Erythroblast (primary cell): Measurements from ENCODE around the gene TICRR.

ENCODE experiments used
- GATA1 ChIP-seq: IDR thresholded peaks from 2 replicates; pipeline ENCODE4 v1.6.1; 2011; ENCODE audit warnings: low read depth, mild to moderate bottlenecking, control low read depth, low read length, moderate library complexity
- POLR2A ChIP-seq: IDR thresholded peaks from 2 replicates; pipeline ENCODE4 v1.6.1; 2011; ENCODE audit warnings: mild to moderate bottlenecking, low read length

GRCh38 chr15:89616228-89616627 lies 41.0 kb downstream of the TICRR start:
- no peak for TF ChIP-seq POLR2A
- no peak for TF ChIP-seq GATA1
